ACC112 (cell line): ENCODE measurements around the gene DHRS2.
"Not testable (repeated sequence)": the region's sequence is repeated elsewhere in the genome, so short reads cannot be mapped to it uniquely, and the experiment has no call there.

ENCODE experiments used
- H2AFZ ChIP-seq: fragments of 200-600 bp; sonication (generic); one replicate; pipeline ENCODE4 v1.6.0; 2017; ENCODE audit warnings: antibody characterized with exemption, low read length; ENCODE audit not compliant: unreplicated experiment
- H3K27ac ChIP-seq: fragments of 200-600 bp; sonication (generic); 2 replicates; pipeline ENCODE4 v1.5.1; 2014; ENCODE audit warnings: low read depth, mild to moderate bottlenecking, antibody characterized with exemption, low read length, moderate library complexity
- H3K27me3 ChIP-seq: fragments of 200-600 bp; sonication (generic); 2 replicates; pipeline ENCODE4 v1.6.1; 2014; ENCODE audit warnings: mild to moderate bottlenecking, antibody characterized with exemption, low read length, moderate library complexity, mixed read lengths; ENCODE audit not compliant: insufficient read depth
- H3K36me3 ChIP-seq: fragments of 200-600 bp; sonication (generic); 2 replicates; pipeline ENCODE4 v1.6.1; 2016; ENCODE audit warnings: mild to moderate bottlenecking, antibody characterized with exemption, low read length, moderate library complexity, mixed read lengths; ENCODE audit not compliant: insufficient read depth
- H3K4me1 ChIP-seq: fragments of 200-600 bp; sonication (generic); one replicate; pipeline ENCODE4 v1.6.1; 2016; ENCODE audit warnings: low read length, mixed read lengths; ENCODE audit not compliant: insufficient read depth, unreplicated experiment, control insufficient read depth
- H3K4me3 ChIP-seq: fragments of 200-600 bp; sonication (generic); 2 replicates; pipeline ENCODE4 v1.5.1; 2014; ENCODE audit warnings: mild to moderate bottlenecking, low read depth, low read length
- H3K79me2 ChIP-seq: fragments of 200-600 bp; sonication (generic); one replicate; pipeline ENCODE4 v1.6.0; 2016; ENCODE audit warnings: low read length; ENCODE audit not compliant: control insufficient read depth, unreplicated experiment, insufficient read depth

DHRS2 gene

DNA sequence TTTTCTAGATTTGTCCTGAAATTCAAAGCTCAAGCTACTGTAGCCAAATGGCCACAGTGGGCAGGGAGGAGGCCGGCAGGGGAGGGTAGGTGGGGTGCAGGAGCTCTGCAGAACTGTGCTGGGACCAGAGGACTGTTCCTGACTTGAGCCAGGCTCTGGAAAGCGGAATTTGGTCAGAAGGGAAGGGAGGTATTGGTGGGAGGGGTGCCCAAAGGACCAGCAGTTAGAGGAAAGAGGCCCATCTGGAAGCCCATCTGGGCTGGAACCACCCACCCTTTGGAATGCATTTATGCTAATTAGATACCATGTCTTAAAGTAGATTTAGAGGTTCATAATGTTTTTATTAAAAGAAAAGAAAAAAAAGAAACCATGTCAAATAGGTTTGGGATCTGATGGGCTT, 33.1 kb upstream of the DHRS2 start:
- no peaks in the 10 kb centered on the region for H3K4me1 ChIP-seq
- no peaks in the 10 kb centered on the region for H3K36me3 ChIP-seq
- H2AFZ ChIP-seq = no peak overlapping the region
- no peak overlapping the region for H3K27ac ChIP-seq
- H3K4me3 ChIP-seq = no peak overlapping the region
- H3K27me3 ChIP-seq = peaks cover 31% of the 10 kb centered on the region
- H3K79me2 ChIP-seq = no peaks in the 10 kb centered on the region

DNA sequence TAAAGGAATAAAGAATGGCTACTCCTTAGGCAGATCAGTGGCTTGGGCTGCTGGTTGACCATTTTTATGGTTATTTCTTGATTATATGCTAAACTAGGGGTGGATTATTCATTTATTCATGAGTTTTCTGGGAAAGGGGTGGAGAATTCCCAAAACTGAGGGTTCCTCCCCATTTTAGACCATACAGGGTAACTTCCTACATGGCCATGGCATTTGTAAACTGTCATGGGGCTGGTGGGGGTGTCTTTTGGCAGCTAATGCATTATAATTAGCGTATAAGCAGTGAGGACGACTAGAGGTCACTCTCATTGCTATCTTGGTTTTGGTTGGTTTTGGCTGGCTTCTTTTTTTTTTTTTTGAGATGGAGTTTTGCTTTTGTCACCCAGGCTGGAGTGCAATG, 32.0 kb upstream of the DHRS2 start:
- no peaks in the 10 kb centered on the region for H3K79me2 ChIP-seq
- peaks cover 41% of the 10 kb centered on the region for H3K27me3 ChIP-seq
- H3K27ac ChIP-seq = no peak overlapping the region
- no peak overlapping the region for H3K4me3 ChIP-seq
- H3K4me1 ChIP-seq = no peaks in the 10 kb centered on the region
- H2AFZ ChIP-seq = no peak overlapping the region
- no peaks in the 10 kb centered on the region for H3K36me3 ChIP-seq

DNA sequence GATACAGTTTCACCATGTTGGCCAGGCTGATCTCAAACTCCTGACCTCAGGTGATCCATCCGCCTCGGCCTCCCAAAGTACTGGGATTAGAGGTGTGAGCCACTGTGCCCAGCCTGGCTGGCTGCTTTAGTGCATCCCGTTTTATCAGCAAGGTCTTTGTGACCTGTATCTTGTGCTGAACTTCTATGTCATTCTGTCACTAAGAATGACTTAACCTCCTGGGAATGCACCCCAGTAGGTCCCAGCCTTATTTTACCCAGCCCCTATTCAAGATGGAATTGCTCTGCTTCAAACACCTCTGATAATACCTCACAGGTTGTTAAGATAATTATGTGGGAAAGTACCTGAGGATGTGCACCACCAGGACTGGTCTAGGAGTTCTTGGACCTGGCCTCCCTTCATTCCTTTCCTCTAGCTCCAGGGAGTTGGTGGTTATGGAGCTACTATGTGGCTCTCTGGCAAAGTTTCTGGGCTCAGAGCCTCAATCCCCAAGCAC, 31.4 kb upstream of the DHRS2 start:
- Histone ChIP-seq H3K27me3 (peaks cover 44% of the 10 kb centered on the region), H2AFZ (no peak overlapping the region), H3K36me3 (no peaks in the 10 kb centered on the region), H3K79me2 (no peaks in the 10 kb centered on the region), H3K27ac (no peak overlapping the region), H3K4me1 (no peaks in the 10 kb centered on the region), H3K4me3 (no peak overlapping the region)

DNA sequence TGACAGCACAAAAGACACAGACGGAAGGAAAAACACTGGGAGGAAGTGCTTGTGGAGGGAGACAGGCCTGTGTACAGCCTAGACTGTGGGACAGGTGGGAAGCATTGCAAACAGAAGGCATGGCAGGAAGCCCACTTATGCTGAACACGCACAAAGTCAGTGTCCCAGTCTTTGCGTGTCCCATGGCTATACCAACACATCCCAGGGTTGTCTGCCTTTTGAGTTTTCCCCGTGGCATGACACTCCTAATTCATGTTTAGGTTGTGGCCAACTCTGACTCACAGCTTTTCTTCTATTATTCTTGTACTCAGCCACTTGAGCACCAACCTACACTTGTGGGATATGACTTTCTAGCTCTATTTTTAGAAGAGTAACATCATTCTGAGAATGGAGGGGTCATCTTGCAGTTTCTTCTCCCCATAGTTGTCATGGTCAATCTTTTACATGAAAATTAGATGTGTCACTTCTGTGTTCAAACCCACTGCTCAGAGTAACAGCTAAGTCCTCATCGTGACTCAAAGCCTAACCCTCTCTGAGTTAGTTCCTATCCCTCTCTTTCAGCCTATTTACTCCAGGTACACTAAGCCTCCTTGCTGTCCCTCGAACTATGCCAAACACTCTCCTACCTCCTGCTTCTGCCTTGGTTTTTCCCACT, 30.1 kb upstream of the DHRS2 start:
- Histone ChIP-seq H3K27ac (no peak overlapping the region), H3K27me3 (peaks cover 53% of the 10 kb centered on the region), H3K36me3 (no peaks in the 10 kb centered on the region), H2AFZ (no peak overlapping the region), H3K4me3 (no peak overlapping the region), H3K79me2 (no peaks in the 10 kb centered on the region), H3K4me1 (no peaks in the 10 kb centered on the region)

DNA sequence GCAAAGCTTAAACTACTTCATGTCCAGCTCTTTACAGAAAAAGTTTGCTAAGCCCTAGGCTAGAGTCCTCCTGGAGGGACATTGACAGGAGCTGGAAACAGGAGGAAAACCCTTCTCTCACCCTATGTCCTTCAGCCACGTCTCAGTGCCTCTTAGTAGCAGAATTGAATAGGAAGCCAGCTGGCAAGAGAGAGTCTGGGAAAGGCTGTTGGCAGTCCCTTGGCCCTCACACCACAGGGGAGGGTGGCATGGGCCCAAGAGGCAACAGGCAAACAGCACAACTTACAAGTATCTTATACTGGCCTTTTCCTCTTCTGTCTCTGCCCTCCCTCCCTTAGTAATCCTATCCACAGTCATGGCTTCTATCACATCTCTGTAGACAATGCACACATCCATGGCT, 27.7 kb upstream of the DHRS2 start:
- Histone ChIP-seq H3K36me3 (no peaks in the 10 kb centered on the region), H2AFZ (no peak overlapping the region), H3K4me1 (no peaks in the 10 kb centered on the region), H3K79me2 (no peaks in the 10 kb centered on the region), H3K27me3 (peaks cover 68% of the 10 kb centered on the region), H3K27ac (no peak overlapping the region), H3K4me3 (no peak overlapping the region)

DNA sequence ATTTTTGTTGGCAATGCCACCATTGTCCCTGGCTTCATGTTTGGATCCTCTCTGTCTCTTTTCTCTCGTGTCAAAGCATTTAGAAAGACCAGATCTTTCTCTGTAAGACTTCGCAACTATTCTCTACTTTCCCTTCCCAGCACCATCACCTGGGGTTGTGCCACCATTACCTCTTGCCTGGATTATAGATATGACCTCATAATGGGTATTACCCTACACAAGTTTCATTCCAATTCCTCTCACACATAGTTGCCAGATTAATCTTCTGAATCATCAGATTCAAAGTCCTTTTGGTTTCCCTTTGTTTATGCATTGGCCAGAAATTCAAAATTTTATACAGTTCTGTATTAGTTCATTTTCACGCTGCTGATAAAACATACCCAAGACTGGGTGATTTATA, 27.2 kb upstream of the DHRS2 start:
- no peaks in the 10 kb centered on the region for H3K79me2 ChIP-seq
- H2AFZ ChIP-seq = no peak overlapping the region
- no peaks in the 10 kb centered on the region for H3K36me3 ChIP-seq
- H3K4me1 ChIP-seq = no peaks in the 10 kb centered on the region
- H3K27ac ChIP-seq = no peak overlapping the region
- H3K4me3 ChIP-seq = no peak overlapping the region
- peaks cover 73% of the 10 kb centered on the region for H3K27me3 ChIP-seq

DNA sequence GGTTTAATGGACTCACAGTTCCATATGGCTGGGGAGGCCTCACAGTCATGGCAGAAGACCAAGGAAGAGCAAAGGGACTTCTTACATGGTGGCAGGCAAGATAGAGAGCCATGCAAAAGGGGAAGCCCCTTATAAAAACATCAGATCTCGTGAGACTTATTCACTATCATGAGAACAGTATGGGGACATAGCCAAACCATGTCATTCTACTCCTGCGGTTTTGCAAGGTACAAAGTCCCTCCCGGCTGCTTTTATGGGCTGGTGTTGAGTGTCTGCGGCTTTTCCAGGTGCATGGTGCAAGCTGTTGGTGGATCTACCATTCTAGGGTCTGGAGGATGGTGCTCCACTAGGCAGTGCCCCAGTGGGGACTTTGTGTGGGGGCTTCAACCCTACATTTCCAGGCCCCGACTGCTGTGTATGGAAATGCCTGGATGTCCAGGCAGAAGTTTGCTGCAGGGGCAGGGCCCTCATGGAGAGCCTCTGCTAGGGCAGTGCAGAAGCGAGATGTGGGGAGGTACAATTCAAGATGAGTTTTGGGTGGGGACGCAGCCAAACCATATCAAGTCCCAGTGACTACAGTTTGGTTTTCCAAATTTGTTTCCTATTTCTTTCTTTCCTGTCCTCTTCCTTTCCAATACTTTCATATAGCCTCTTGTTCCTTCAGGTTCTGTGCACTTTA, 26.6 kb upstream of the DHRS2 start:
- not testable (repeated sequence) for H3K79me2 ChIP-seq, H3K36me3 ChIP-seq, H3K4me1 ChIP-seq, H3K4me3 ChIP-seq, H2AFZ ChIP-seq, H3K27ac ChIP-seq
- H3K27me3 ChIP-seq = peaks cover 79% of the 10 kb centered on the region

DNA sequence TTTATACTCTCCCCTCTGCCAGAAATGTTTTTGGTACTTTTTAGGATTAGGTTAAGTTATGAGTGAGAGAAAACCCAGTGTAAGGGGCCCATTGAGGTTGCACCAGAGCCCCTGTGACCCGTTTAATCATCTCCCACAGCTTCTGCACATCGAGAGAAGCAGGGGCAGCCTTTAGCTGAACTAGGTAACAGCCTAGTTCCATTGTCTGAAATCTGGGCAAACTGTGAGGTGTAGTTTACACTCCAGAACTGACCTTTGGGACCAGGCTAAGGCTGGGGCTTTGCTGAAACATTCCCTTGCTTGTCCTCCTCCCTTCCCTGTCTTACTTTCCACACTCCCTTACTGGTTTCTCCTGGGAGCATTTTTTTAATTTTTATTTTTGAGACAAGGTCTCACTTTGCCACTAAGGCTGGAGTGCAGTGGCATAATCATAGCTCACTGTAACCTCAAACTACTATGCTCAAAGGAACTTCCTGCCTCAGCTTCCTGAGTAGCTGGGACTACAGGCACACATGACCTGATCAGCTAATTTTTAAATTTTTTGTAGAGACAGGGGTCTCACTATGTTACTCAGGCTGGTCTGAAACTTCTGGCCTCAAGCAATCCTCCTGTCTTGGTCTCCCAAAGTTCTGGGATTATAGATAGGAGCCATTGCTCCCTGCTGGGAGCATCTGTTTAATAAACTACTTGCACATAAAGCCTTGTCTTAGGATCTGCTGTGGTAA, 25.9 kb upstream of the DHRS2 start:
- Histone ChIP-seq H2AFZ (no peak overlapping the region), H3K4me1 (no peaks in the 10 kb centered on the region), H3K79me2 (no peaks in the 10 kb centered on the region), H3K27me3 (peaks cover 85% of the 10 kb centered on the region), H3K4me3 (no peak overlapping the region), H3K27ac (no peak overlapping the region), H3K36me3 (no peaks in the 10 kb centered on the region)

DNA sequence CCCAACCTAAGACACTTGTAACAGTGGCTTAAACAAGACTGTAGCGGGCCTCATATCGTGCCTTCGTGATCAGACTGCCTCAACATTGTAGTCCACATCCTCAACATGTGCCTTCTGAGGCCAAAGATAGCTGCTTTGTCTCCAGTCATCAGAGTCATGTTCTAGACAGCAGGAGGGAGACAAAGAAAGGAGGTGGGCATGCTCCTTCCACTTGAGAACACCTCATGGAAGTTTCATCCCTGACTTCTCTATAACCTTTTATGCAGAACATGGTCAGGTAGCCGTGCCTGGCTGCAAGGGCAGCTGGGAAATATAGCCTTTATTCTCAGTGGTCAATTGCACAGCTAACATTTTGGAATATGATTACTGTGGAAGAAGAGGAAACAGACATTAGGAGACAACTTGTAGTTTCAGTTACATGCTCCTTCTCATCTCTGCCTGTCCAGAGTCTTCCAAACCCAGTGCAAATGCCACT, 25.3 kb upstream of the DHRS2 start:
- H3K4me3 ChIP-seq = no peak overlapping the region

DNA sequence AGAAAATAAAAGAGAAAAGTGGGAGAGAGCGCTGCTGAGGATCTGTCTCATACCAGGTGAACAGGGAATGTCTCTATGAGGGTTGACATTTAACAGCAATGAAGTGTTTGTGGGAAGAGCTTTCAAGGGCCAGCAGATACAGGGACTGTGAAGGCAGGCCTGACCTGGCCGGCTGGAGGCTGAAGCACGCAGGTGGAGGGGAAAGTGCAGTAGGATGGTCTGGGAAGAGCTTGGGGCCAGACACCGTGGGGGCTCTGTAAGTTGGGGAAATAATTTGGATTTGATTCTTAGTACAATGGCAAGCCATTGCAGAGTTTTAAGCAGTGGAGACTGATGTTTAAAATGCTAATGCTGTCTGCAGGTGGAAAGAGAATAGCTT, 23.8 kb upstream of the DHRS2 start:
- Histone ChIP-seq H3K36me3 (no peaks in the 10 kb centered on the region), H3K79me2 (no peaks in the 10 kb centered on the region), H2AFZ (no peak overlapping the region), H3K4me3 (no peak overlapping the region), H3K4me1 (no peaks in the 10 kb centered on the region), H3K27ac (no peak overlapping the region), H3K27me3 (peaks cover 80% of the 10 kb centered on the region)

More for the DNA sequence above, 25.3 kb upstream of the DHRS2 start:
- no peak overlapping the region for H2AFZ ChIP-seq
- H3K4me1 ChIP-seq = no peaks in the 10 kb centered on the region
- H3K36me3 ChIP-seq = no peaks in the 10 kb centered on the region
- peaks cover 87% of the 10 kb centered on the region for H3K27me3 ChIP-seq
- no peaks in the 10 kb centered on the region for H3K79me2 ChIP-seq
- no peak overlapping the region for H3K27ac ChIP-seq
